HG03060 (cell line): ENCODE results near the gene NRG3.

Experiments
- ATAC-seq: cut with Tn5 transposase; IDR thresholded peaks from one replicate; pipeline ENCODE4 v1.9.1; 2021; ENCODE audit warnings: low read depth, moderate number of reproducible peaks; ENCODE audit not compliant: unreplicated experiment

NRG3 gene

GRCh38 chr10:83017076-83017867, 1142.3 kb downstream of the NRG3 start:
- ATAC-seq = no peak

GRCh38 chr10:83023662-83024061, 1148.7 kb downstream of the NRG3 start:
- ATAC-seq = no peak
